ENCODE measurements around the gene MANSC4.

MANSC4 gene

DNA sequence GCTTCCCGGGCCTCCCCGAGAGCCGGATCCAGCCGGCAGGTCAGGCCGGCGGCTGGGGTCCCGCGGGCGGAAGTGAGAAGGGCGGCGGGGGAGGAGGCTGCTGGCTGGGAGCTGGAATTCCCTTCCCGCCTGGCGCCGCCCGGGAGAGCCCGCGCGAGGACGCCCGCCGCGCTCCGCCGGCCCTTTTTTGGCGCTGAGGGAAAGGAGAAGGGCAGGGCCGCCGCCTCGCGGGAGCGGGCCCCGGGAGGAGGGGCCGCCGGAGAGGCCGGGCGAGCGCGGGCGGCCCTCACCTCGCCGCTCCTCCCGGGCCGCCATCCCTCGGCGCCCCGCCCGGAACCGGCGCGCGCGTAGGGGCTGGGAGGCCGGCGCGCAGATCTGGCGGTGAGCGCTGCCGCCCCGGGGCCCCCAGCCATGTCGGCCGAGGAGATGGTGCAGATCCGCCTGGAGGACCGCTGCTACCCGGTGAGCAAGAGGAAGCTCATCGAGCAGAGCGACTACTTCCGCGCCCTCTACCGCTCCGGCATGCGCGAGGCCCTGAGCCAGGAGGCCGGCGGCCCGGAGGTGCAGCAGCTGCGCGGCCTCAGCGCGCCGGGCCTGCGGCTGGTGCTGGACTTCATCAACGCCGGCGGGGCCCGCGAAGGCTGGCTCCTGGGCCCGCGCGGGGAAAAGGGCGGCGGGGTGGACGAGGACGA lies at the start of gene MANSC4, which contains the start of gene KLHL42:
Gene MANSC4, minus strand, starts transcription at position 317 of the 692 bp plus-strand sequence. CDS start 8,960 bp downstream, outside the sequence.
Gene KLHL42, plus strand, starts transcription at position 314 of the 692 bp plus-strand sequence. Its CDS starts 98 bp downstream, at position 412.
- peak; percentile 71 for DNase-seq (ENCODE audit: low spot score)

DNA sequence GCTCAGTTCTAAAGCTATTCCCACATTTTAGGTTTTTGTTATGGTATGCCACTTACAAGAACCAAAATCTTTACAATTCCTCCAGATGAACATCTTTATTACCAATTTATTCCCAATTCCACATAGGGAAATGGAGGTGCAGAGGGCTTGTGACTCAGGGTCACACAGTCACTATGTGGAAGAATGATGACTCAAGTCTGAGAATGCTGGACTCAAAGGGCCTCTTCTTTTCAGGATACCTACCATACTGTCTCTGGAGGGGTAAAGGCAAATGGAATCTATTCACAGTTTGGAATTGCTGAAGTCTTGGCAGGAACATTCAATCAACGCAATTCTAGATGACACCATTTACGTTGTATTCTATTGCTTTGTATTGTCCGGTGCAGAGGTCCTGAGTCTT lies 48.2 kb upstream of the MANSC4 start:
- peak; percentile 66 for DNase-seq (ENCODE audit: low spot score)

DNA sequence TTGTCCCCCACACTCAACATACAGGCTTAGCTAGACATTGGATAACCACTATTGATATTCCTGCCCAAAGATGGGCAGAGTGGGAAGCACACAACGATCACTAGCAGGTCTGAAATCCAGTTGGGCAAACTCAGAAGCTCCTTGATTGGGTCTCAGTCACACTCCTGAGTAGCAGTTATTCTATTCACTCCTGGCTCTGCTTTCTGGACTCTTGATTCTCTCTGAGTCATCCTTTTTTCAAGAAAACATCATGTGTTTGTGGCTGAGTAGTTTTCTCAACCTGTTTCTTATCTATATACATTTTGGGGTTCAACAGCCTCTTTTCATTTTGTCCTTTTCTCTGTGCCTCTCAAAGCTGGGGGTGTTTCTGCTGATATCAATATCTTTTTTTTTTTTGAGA lies 46.0 kb upstream of the MANSC4 start:
- no peak for DNase-seq (ENCODE audit: low spot score)

DNA sequence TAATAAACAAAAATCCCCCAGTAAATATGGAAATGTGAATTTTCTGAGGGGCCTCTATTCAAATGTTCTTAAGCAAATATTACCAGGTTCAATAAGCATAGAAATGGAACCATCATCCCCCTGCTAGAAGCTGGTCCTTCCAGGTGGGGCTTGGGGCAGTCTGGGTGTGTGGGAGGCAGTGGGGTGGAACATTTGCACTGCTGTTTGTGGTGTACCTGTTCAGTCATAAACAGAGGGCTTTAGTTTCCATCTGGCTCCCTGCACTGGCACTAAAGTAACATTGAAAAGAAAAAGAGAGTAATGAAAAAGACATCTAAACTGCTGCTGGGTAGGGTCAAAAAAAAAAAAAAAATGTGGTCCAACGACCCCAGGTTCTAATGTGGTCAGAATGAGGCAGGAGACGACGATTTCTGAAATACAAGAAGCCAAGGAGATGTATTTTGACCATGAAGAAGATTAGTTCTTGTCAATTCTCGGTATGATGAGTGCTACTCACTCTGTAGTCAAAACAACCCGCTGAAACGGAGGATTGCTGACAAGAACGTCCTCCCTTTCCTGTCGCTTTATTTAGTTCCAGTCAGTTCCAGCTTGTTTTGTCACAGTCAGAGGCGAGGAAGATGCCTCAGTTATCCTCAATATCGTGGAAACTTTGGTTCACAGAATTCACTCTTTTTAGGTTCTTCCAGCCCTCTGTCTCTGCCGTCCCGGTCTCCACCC lies 44.2 kb upstream of the MANSC4 start:
- DNase-seq (ENCODE audit: low spot score) = no peak

DNA sequence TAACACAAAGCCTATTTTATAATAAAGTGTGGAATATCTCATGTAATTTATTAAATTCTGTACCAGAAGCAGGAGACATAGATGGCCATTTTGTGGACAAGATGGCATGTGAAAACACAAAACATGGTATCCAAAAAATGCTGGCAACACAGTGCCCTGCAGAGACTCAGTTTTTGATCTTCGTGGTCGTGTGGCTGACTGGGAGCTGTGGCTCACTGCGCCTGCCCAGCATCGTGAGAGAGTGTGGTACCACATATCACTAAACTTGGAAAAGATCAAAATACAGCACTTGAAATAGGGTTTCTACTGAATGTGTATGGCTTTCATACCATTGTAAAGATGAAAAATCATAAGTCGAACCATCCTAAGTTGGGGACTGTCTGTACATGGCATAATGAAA lies 43.0 kb upstream of the MANSC4 start:
- DNase-seq (ENCODE audit: low spot score) = no peak

DNA sequence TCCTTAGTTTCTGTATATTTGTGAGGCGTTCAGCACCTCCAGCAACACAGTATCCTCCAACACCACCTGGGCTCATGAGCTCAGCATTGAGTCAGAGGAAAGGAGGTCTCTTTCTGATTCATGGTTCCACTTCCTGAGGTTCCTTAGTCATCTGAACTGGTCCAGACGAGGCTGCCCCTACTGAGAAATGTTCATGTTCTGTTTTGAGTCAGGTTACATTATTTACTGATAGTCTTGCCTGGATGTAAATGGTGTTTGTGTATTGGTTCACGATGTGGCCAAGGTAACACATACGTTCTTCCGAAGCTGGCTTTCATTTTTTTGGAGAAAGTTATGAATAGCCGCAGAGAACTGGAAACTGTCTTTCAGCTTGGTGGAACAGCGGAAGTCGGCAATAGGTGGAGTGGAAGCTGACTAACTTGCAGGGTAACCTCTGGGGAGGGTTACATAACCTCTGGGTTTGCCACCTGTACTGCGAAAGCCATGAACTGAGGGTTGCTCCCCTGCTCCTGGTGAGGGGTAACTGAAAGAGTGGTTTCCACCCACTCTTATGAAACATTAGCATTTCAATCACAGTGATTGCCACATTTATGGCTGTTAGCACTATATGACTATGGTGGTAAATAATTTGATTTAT lies 42.2 kb upstream of the MANSC4 start:
- peak; percentile 89 for DNase-seq (ENCODE audit: low spot score)

DNA sequence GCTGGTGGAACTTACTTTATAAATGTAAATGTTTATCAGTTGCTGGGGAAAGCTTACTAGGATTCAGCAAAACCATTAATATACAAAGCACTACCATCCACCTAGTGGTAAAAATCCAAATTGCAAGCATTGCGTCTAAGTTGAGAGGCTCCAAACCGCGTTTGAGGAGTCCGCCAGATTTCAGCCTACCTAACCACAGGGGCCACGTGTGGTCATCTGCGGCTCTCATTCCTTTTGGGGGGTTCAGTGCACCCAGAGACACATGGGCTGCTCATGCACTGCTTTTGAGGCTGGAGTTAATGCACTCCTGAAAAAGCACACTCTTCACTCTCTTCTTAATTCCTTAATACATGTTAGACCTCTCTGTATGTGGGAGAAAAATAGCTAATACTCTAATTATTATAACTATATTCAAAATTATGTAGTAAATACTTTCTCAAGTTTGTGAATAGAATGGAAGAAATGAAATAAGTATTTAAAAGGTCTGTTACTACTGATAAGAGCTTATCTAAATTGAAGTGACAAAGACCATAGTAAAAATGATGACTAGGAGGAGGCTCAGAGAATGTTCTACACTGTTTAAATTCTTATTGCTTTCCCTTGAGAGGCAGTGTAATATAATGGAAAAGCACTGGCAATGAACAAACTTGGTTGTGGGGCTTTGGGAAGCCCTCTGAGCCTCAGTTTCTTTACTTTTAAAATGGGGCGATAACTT lies 41.4 kb upstream of the MANSC4 start:
- peak; percentile 37 for DNase-seq (ENCODE audit: low spot score)

DNA sequence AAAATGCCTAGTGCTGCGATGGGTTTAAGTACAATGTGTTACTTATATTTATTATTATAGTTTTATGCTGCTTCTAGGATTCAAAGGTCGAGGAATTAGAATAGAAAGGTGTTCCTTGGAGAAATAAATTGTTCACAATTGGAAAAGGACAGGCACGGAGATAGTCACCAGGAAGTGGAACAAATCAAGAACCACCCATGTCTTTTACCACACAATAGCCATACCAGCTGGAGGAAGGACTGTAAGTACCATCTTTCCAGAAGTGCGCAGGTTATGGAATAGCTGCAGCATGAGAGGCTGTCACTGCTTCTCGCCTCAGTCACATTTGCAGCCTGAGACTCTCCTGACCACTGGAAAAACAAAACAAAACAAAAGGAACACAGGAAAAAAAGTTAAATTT lies 40.5 kb upstream of the MANSC4 start:
- no peak for DNase-seq (ENCODE audit: low spot score)

DNA sequence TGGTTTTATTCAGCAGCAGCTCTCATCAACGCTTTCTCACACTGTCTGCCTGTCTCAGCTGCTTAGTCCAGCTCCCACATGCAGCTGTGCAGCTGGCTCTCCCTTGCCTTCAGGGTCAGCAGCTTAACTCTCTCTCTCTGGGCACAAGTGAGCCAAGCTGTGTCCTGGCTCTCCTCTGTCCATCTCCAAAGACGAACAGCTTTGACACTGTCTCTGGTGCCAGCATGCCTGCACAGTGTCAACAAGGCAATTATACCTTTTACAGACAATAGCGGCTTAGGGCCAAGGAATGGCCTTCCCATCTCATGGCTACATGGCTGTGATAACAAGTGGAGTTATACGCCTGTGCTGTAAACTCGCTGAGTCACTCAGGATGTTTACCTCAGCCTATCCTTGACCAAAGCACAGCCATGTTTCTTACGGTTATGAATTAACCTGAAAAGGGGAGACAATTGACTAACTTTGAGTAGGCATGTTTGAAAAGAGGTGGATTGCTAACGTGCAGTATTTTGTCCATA lies 38.4 kb upstream of the MANSC4 start:
- DNase-seq (ENCODE audit: low spot score) = no peak

DNA sequence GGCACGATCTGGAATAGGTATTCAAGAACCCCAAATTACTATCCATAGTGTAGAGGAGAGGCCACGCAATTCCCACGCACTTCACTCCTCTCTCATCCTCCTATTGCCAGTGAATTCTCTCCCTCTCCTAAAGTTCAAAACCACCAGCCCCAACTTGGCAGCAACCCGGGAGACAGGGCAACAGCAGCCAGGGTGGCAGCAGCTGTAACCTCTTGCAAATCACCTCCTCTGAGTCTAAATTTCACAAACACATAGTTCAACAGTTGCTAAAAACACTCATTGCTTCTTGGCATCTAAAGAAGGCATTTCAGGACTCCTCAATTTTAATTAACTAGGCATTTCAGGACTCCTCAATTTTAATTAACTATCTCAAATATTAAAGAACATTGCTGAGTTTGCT lies 37.7 kb upstream of the MANSC4 start:
- DNase-seq (ENCODE audit: low spot score) = no peak

DNA sequence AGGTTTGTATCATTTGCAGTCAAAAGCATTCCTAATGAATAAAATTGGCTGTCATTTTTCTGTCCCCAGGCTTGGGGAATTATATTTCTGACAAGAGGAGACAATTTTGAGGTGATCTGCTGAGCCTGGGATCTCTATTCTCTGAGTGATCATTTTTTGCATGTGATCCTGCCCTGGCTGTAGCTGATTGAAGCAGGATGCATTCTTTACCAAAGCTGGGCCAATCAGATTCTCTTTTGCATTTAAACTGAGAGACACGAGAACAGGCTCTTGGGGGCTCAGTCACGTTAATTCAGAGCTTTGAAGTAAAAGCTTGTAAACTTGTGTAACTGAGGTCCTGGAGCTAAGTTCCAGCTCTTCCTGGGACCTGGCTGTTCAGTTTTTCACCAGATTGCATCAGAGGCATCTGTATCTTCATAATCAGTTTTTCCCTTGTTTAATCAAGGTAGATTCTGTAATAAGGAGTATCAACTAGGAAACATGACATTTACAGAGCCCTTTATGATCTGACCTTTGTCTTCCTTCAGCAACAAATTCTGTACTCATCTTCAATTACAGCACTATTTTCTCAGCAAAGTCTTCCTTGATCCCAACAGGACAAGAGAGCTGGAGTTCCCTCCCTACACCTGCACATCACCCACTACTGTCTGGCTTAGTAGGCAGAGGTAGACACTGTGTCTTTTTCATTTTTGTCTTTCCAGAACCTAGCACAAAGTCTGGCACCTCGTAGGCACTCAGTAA lies 35.0 kb upstream of the MANSC4 start:
- no peak for DNase-seq (ENCODE audit: low spot score)

DNA sequence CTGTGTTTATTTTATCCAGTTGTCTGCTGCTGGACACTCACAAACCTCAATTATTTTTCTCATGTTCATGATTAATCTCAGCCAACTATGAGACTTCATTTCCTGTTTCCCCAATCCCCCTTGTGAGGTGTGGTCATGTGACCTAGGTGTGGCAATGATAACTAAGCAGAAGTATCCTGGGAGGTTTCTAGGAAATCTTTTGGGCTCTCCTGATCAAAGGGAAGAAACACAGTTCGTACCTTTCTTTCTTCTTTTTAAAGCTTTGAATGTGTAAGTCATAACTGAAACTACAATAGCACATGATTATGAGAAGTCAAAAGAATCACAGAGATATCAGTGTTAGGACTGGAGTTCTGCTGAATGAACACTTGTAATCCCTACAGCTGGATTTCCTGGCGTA lies 34.4 kb upstream of the MANSC4 start:
- DNase-seq (ENCODE audit: low spot score) = no peak

DNA sequence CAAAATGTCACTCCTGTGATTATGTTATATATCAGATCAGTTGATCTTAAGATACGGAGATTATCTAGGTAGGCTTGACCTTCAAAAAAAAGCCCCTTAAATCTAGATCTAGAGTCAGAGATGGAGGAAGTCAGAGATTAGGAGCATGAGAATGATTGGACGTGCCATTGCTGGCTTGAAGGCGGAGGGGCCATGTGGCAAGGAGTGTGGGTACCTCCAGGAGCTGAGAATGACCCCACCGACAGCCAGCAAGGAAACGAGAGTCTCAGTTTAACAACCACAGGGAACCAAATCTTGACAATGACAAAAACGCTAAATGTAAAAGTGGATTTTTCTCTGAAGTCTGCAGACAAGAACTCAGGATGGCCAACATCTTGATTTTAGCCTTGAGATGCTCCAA lies 32.5 kb upstream of the MANSC4 start:
- DNase-seq (ENCODE audit: low spot score) = no peak

DNA sequence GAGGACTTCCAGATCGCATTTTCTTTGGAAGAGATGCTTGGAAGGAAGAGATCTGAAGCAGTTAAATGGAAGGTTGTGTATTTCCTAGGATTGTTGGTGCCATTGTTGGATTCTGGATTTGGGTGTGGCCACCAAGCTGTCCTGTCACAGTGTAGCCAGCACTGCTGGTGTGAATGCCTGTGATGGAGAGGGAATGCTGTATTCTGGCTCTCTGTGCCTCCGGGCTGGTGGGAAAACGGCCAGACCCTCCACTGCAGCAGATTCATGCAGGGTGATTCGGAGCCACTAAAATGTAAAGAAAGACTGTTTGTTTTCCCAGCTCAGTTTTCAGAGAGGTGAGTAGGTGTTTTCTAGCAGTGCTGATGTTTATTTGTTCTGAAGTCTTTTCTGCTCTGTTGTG lies 30.7 kb upstream of the MANSC4 start:
- no peak for DNase-seq (ENCODE audit: low spot score)

DNA sequence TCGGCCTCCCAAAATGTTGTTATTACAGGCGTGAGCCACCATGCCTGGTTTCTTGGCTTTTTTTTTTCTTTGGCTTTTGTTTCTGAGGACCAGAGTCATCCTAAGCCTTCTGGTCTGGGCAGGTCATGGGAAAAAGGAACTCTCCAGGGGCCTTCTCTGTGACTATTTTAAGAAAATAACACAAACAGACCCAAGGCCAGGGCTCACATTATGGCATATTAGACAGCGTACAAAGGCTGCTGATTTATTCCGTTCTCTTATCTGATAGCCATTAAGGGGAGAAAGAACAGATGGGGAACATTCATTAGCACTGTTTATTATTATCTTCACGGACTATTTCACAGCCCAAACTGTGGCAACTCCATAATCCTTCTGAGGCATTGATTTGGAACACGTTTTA lies 28.8 kb upstream of the MANSC4 start:
- no peak for DNase-seq (ENCODE audit: low spot score)

DNA sequence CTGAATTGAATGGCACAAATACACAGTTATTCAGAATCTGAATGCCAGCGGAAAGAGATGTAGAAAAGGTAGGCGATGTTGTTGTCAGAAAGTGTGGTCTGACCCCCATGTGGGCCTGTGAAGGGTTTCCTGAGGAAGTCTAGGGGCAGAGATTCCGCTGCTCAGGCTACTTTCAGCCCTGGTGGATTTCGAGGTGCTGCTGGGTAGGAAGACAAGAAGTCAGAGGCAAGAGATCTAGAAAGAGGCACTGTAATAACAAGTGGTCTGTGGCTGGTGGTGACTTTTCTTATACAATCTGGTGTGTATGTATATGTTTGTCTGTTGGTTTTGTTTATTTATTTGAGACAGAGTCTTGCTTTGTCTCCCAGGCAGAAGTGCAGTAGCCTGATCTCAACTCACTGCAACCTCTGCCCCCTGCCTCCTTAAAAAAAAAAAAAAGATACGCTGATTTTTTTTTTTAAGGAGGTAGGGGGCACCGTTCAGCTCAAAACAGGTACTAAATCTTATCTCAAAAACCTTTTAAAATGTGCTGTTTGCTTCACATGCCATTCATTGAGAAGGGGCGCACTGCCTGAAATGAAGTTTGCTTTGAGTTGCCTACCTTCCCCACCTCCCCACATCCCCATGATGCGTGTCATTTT lies 27.1 kb upstream of the MANSC4 start:
- DNase-seq (ENCODE audit: low spot score) = no peak

DNA sequence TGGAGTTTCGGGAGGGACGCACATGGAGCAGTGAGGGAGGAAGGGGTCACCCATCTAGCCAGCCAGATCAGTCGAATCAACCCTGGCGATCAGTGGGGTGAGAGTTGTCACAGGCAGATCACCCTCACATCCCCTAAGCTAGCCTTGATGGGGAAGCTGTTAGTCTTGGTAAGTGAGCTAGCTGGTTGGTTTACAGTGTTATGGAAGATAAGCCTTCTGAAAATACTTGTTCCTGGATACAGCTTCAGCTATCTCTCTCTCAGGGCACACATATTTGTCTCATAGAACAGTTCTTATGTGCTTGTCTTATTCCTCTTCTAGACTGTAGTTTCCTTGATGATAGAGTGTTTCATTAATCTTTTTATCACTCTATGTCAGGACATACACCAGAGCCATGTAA lies 26.2 kb upstream of the MANSC4 start:
- DNase-seq (ENCODE audit: low spot score) = no peak

DNA sequence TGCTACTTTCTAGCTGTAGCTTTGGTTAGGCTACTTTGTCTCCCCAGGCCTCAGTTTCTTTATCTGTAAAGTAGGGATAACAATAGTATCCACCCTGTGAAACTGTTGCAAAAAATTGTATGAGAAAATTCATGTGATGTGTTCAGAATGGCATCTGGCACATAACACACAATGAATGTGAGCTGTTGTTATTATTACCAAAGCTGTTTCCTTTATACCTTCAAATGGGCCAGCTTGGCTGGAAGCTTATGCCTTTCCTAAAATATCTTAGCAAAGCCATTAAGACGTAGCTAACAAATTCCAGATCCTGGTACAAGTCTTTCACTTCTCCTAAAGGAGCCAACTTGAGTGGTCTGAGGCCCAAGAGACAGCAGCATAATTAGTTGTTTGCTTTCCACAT lies 25.2 kb upstream of the MANSC4 start:
- DNase-seq (ENCODE audit: low spot score) = no peak

DNA sequence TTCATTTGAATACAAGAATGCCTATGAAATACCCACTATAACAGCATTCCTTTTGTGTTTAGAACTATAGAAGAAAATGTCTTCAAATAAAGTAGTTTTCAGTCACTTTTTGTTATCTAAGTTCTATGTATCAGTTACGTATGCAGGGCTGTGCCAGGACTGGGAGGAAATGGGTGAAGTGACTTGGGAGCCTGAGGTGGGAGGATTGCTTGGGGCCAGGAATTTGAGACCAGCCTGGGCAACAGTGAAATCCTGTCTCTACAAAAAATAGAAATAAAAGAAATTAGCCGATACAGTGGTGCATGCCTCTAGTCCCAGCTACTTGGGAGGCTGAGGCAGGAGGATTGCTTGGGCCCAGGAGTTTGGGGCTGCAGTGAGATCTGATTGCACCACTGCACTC lies 22.9 kb upstream of the MANSC4 start:
- DNase-seq (ENCODE audit: low spot score) = no peak

DNA sequence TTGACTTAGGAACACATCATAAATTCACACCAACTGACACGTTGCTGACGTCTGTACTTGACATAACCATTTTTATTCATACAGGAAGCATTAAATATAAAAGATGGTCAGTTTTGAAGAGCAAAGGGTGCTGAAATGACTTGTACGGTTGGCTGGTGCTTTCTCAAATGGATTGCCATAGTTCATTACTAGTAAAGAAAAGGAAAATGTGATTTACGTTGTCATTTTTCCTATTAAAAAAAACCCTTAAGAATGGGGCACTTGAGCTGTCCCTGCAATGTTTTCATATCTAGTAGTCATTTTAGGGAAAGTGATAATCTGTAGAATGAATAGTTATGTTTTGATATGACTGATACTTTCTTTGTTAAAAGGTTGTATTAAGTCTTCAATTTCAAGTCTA lies 22.5 kb upstream of the MANSC4 start:
- DNase-seq (ENCODE audit: low spot score) = no peak

DNA sequence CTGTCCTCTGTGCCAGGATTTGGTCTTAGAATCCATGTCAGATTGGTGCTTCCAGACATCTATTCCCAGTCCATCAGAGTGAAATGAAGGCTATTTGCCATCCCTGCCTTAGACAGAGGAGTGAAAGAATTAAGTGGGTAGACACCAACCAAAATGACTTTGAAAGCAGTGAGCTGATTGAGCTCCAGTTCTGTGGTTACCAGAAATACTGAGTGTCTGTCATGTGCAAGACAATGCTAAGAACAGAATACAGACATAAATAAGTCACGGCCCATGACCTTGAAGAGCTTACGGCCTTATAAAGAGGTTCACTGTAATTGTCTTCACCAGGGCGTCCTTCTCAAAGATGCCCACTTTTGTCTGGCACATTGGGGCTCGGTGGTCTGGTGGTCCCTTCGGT lies 21.6 kb upstream of the MANSC4 start:
- DNase-seq (ENCODE audit: low spot score) = no peak

All from RKO (cell line).